ENCODE data around the gene TFAP2E.
"Not testable (repeated sequence)": the region's sequence is repeated elsewhere in the genome, so short reads cannot be mapped to it uniquely, and the experiment has no call there.

The TFAP2E gene

GRCh38 chr1:35574655-35575415 lies 1.7 kb downstream of the TFAP2E start:
- no peak for DNase-seq

- no peak for DNase-seq
Observed at GRCh38 chr1:35575416-35575958, 2.4 kb downstream of the TFAP2E start.

- DNase-seq, result no peak
Observed at GRCh38 chr1:35576061-35576765, 3.1 kb downstream of the TFAP2E start.

DNA sequence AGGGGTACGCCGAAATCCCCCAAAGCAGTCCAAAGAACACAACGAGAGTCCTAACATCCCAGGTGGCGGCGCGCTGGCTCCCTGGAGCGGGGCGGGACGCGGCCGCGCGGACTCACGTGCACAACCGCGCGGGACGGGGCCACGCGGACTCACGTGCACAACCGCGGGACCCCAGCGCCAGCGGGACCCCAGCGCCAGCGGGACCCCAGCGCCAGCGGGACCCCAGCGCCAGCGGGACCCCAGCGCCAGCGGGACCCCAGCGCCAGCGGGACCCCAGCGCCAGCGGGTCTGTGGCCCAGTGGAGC lies 3.6 kb downstream of the TFAP2E start:
- DNase-seq, result not testable (repeated sequence)

DNA sequence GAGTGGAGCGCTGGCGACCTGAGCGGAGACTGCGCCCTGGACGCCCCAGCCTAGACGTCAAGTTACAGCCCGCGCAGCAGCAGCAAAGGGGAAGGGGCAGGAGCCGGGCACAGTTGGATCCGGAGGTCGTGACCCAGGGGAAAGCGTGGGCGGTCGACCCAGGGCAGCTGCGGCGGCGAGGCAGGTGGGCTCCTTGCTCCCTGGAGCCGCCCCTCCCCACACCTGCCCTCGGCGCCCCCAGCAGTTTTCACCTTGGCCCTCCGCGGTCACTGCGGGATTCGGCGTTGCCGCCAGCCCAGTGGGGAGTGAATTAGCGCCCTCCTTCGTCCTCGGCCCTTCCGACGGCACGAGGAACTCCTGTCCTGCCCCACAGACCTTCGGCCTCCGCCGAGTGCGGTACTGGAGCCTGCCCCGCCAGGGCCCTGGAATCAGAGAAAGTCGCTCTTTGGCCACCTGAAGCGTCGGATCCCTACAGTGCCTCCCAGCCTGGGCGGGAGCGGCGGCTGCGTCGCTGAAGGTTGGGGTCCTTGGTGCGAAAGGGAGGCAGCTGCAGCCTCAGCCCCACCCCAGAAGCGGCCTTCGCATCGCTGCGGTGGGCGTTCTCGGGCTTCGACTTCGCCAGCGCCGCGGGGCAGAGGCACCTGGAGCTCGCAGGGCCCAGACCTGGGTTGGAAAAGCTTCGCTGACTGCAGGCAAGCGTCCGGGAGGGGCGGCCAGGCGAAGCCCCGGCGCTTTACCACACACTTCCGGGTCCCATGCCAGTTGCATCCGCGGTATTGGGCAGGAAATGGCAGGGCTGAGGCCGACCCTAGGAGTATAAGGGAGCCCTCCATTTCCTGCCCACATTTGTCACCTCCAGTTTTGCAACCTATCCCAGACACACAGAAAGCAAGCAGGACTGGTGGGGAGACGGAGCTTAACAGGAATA lies 4.2 kb downstream of the TFAP2E start:
- DNase-seq, result no peak

GRCh38 chr1:35580949-35581388 lies 7.9 kb downstream of the TFAP2E start:
- DNase-seq, result no peak

- DNase-seq, result not testable (repeated sequence)
Observed at GRCh38 chr1:35581621-35582020, 8.5 kb downstream of the TFAP2E start.

DNA sequence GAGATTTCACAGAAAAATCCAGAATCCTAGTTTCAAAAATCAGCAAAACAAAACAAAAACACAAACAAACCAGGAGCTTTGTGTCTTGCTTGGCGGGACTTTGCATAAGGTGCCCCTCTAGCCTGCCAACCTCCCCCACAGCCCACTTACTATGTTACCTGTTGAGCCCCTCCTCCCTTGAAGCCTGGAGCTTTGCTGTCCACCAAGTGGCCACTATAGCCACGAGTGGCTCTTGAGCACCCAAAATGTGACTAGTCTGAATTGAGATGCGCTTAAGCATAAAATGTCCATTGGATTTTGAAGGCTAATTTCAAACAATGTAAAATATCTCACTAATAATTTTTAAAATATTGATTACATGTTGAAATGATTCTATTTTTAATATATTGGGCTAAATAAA lies 12.2 kb downstream of the TFAP2E start:
- DNase-seq, result no peak

- not testable (repeated sequence) for DNase-seq
Observed at GRCh38 chr1:35585805-35586204, 12.7 kb downstream of the TFAP2E start.

GRCh38 chr1:35586808-35587207 lies 13.7 kb downstream of the TFAP2E start:
- no peak for DNase-seq

DNA sequence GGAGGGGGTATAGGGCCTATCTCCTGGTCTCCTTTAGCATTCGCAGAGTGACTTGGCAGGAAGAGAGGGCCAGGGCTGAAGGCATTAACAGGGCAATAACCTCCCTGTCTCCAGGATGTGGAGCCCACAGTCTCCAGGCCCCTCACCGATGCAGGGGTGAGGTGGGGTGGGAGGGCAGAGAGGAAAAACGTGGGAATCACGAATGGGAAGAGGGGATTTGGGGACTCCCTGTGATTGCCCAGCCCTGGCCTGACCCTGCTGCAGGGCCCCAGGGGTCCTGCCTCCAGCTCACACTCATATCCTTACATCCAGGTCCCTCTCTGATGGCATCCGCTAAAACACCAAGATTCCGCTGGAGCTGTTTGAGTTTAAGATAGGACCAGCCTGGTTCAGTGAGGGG lies 14.6 kb downstream of the TFAP2E start:
- no peak for DNase-seq

DNA sequence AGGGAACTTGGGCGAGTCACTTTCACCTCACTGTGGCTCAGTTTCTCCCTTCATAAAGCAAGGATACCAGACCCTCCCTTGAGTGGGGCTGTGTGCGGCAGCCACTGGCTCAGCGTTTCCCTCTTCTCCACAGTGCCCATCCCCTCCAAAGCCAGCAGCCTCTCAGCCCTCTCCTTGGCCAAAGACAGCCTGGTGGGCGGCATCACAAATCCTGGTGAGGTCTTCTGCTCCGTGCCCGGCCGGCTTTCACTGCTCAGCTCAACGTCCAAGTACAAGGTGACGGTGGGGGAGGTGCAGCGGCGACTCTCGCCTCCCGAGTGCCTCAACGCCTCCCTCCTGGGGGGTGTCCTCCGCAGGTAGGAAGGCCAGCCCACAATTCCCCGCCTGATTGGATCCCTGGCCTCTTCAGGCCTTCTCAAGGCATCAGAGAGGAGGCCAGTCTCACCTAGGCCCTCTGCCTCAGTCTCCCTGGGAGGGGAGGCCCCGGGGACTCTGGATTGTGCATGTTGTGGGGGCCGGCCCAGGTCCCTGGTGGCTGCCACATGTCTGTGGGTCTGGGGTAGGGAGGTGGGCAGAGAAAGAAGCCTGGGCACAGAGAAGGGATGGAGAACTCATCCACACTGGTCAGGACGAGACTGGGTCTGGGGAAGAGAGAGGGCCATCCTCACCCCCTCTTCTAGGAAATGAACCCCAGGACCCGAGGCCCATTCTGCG lies 15.2 kb downstream of the TFAP2E start:
- no peak for DNase-seq

GRCh38 chr1:35589516-35590427 lies 16.7 kb downstream of the TFAP2E start:
- no peak for DNase-seq

GRCh38 chr1:35590476-35591040 lies 17.4 kb downstream of the TFAP2E start:
- no peak for DNase-seq

- no peak for DNase-seq
Observed at GRCh38 chr1:35591211-35591610, 18.1 kb downstream of the TFAP2E start.

DNA sequence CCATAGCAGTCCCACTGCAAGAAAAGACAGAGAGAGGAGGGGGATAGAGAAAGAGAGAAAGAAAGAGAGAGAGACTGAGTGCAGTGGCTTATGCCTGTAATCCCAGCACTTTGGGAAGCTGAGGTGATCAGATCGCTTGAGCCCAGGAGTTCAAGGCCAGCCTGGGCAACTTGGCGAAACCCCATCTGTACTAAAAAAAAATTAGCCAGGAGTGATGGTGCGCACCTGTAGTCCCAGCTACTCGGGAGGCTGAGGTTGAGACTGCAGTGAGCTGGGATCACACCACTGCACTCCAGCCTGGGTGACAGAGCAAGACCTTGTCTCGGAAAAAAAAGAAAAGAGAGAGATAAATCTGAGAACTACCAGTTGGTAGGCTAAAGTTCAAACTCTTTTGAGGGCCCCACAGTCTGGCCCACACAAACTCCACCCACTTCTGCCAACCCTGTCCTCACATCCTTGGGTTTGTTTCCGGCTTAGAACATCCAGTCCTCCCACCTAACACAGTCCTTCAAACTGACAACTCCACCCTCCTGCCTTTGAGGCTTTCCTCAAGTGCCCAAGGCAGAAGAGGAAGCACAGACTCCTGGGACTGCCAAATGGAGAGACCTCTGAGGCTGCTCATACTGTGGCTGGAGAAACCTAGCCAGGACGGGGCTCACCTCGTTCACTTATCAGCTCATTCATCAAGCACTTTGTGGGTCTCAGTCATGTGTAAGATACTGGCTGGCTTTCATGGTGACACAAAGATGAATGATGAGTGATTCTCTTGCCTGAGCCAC lies 20.1 kb downstream of the TFAP2E start:
- DNase-seq, result no peak

DNA sequence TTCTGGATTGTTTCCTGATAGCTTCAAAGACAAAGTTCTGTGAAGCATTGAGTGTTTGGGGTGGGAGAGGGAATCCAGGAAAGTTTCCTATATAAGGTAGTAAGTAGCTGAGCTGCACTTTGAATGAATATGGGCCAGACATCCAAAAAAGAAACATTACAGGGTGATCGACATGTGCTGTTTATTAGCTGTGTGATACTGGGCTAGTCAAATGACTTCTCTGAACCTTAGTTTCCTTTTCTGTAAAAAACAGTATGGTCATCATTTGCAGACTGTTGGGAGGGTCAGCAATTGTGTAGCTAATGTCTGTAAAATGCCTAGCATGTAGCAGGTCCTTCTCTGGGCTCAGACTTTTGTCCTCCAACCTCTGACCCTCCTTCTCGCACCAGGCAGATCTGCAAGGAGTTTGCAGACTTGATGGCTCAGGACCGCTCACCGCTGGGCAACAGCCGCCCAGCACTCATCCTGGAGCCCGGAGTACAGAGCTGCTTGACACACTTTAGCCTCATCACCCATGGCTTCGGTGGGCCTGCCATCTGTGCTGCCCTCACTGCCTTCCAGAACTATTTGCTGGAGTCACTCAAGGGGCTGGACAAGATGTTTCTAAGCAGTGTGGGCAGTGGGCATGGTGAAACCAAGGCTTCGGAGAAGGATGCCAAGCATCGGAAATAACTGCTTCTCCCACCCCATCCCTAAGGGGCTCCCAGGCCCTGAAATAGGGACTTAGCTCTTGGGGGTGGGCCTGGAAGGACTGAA lies 21.1 kb downstream of the TFAP2E start:
- no peak for DNase-seq

DNA sequence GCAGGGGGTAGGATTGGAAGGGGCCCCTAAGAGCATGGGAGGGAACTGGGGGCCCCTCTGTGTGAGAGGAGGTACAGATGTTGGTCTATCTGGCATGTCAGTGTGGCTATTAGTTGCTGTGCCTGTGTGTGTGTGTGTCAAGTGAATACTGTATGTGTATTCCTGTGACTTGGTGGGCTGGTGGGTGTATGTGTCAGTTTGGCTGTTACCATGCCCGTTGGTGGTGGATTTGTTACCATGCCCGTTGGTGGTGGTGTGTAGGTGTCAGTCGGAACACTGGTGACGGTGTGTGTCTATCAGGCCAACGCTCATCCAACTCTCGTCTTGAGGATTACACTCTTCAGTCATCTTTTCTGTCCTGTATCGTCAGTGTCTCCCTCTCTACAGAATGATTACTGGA lies 22.6 kb downstream of the TFAP2E start:
- no peak for DNase-seq

DNA sequence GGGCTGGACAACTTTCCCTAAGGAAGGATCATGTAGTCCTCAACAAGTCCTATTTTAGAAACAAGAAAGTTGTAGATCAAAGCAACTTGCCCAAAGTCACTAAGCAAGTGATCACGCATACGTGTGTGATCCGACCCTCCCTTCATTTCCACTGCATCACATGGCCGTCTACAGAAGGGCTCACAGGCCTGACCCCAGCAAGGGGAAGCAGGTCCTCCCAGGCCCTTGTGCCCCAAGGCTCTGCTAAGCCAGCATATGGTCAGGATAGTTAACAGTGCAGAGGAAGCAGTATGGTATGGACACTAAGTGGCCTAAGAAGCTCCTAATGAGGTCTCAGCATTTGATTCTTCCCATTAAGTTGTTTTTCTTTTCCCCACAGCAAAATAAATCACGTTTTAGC lies 24.8 kb downstream of the TFAP2E start:
- no peak for DNase-seq

DNA sequence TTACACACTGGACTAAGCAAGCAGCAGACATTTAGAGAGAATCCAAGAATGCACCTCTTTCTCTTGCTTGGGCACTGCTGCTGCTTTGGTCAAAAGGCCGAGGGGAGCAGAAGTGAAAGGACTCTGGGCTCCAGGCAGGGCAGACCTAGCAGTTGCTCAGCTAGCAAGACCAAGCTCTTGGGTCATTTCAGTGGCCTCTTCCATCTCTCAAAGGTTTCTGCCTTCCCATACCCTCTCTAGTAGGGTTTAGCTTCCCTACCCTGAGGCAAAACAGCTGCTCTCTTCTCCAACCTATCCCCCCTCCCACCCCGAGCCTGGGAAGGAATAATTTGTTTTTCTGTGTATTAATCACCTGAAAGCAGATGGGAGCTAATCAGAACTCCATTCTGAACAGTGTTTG lies 25.8 kb downstream of the TFAP2E start:
- no peak for DNase-seq

All from DMS79 (cell line).